HCT116 (cell line): ENCODE data around the gene GAB2. TPM values are rescaled to one million over a fixed set of nuclear protein-coding genes. Genes with fewer than 3 reads are reported as not detected.

Source experiments
- ATAC-seq: fragments of 200-7000 bp; cut with Tn5 transposase; 2 replicates; pipeline ENCODE4 v1.9.1; 2020; ENCODE audit warnings: mild to moderate bottlenecking, moderate library complexity
- BruUV-seq: library from RNA; stranded (reverse); fragments of 400-500 nt; replicated peaks from 2 replicates; lab custom pipeline; 2021; lab: Mats Ljungman, UMichigan
- CTCF ChIA-PET: fragments of 300-600 bp; sonication (Branson Sonifier 250); formaldehyde crosslinking; loops from one replicate; lab custom pipeline; 2021; ENCODE audit warnings: antibody characterized with exemption; lab: Charles Lee
- POLR2A ChIA-PET: fragments of 300-600, 350-600 bp; sonication (Branson Sonifier 250); formaldehyde crosslinking; loops from one replicate; lab custom pipeline; 2021; ENCODE audit warnings: antibody characterized with exemption; lab: Charles Lee
- RAD21 ChIA-PET, 2 experiments: fragments of 300-600 bp; sonication (Branson Sonifier 250); formaldehyde crosslinking; loops; one replicate each; lab custom pipeline; 2023; ENCODE audit warnings: low total read pairs in 2 of 2; ENCODE audit not compliant: uncharacterized antibody in 2 of 2, unreplicated experiment in 2 of 2, low non-redundant PET in 1 of 2; lab: Charles Lee
- DNase-seq: peaks from one replicate; pipeline ENCODE4 v3.0.0-alpha.2; 2010; ENCODE audit warnings: low read depth, low spot score
- H2AFZ ChIP-seq: fragments of 200-600 bp; shearing (Covaris generic), sonication (generic); 2 replicates; pipeline ENCODE4 v1.6.1; 2017; ENCODE audit warnings: low read depth, mixed run types, mixed read lengths, antibody characterized with exemption, low read length; ENCODE audit not compliant: poor library complexity, severe bottlenecking
- H3K27ac ChIP-seq: 2 replicates; pipeline ENCODE4 v1.5.1; 2012; ENCODE audit warnings: low read depth, low read length
- H3K27me3 ChIP-seq: fragments of 200-600 bp; sonication (generic); 2 replicates; pipeline ENCODE4 v1.6.1; 2016; ENCODE audit warnings: mixed run types, low read length, mixed read lengths; ENCODE audit not compliant: insufficient read depth
- H3K36me3 ChIP-seq, 2 experiments: fragments of 200-500 bp in 1 of 2; fragments of 200-600 bp in 1 of 2; sonication (Bioruptor generic) in 1 of 2; sonication (generic) in 1 of 2; 2 replicates each; pipeline versions ENCODE4 v1.5.1 to v1.6.1; 2014 to 2016; ENCODE audit warnings: low read length in 2 of 2, inconsistent platforms in 1 of 2, mixed read lengths in 1 of 2, mixed run types in 1 of 2; ENCODE audit not compliant: insufficient read depth in 2 of 2, control insufficient read depth in 1 of 2
- H3K4me1 ChIP-seq, 2 experiments: fragments of 200-600 bp in 1 of 2; sonication (generic) in 1 of 2; 2 replicates each; pipeline versions ENCODE4 v1.5.1 to v1.6.1; 2012 to 2017; ENCODE audit warnings: low read length in 2 of 2, inconsistent platforms in 1 of 2, mild to moderate bottlenecking in 1 of 2, mixed read lengths in 1 of 2, mixed run types in 1 of 2, moderate library complexity in 1 of 2; ENCODE audit not compliant: insufficient read depth in 2 of 2, control insufficient read depth in 1 of 2
- H3K4me2 ChIP-seq: fragments of 200-600 bp; sonication (generic); 2 replicates; pipeline ENCODE4 v1.6.1; 2017; ENCODE audit warnings: mixed run types, low read length, mixed read lengths
- H3K4me3 ChIP-seq, 2 experiments: fragments of 200-600 bp in 1 of 2; sonication (generic) in 1 of 2; replicated peaks in 1 of 2; 2 replicates each; pipeline ENCODE4 v1.5.1; 2011 to 2016; ENCODE audit warnings: low read length in 2 of 2, control low read depth in 1 of 2, low read depth in 1 of 2, mild to moderate bottlenecking in 1 of 2, mixed read lengths in 1 of 2, mixed run types in 1 of 2
- H3K79me2 ChIP-seq: fragments of 200-600 bp; sonication (generic); 2 replicates; pipeline ENCODE4 v1.6.1; 2017; ENCODE audit warnings: mild to moderate bottlenecking, mixed run types, low read length, moderate library complexity, mixed read lengths; ENCODE audit not compliant: insufficient read depth
- H3K9ac ChIP-seq: fragments of 200-600 bp; sonication (generic); 2 replicates; pipeline ENCODE4 v1.6.1; 2016; ENCODE audit warnings: low read length, mixed read lengths
- H3K9me2 ChIP-seq: fragments of 200-600 bp; sonication (generic), shearing (Covaris generic); 2 replicates; pipeline ENCODE4 v1.6.1; 2017; ENCODE audit warnings: mixed run types, mild to moderate bottlenecking, moderate library complexity; ENCODE audit not compliant: insufficient read depth
- H3K9me3 ChIP-seq, 2 experiments: fragments of 200-500 bp in 1 of 2; fragments of 200-600 bp in 1 of 2; sonication (Bioruptor generic) in 1 of 2; sonication (generic) in 1 of 2; 2 replicates each; pipeline ENCODE4 v1.6.1; 2014 to 2017; ENCODE audit warnings: low read length in 2 of 2, mixed read lengths in 2 of 2, inconsistent platforms in 1 of 2, low read depth in 1 of 2, mild to moderate bottlenecking in 1 of 2, mixed run types in 1 of 2, moderate library complexity in 1 of 2; ENCODE audit not compliant: control insufficient read depth in 1 of 2, insufficient read depth in 1 of 2
- H4K20me1 ChIP-seq: fragments of 200-600 bp; sonication (generic), shearing (Covaris generic); 2 replicates; pipeline ENCODE4 v1.6.1; 2017; ENCODE audit warnings: mixed run types, mild to moderate bottlenecking, moderate library complexity; ENCODE audit not compliant: insufficient read depth
- EZH2phosphoT487 ChIP-seq: fragments of 200-600 bp; IDR thresholded peaks from 2 replicates; pipeline ENCODE4 v1.6.1; 2018; ENCODE audit warnings: antibody characterized with exemption, borderline replicate concordance
- FOSL1 ChIP-seq: IDR thresholded peaks from 2 replicates; pipeline ENCODE4 v1.6.1; 2012; ENCODE audit warnings: low read depth
- JUND ChIP-seq: IDR thresholded peaks from 2 replicates; pipeline ENCODE4 v1.6.1; 2012
- POLR2A ChIP-seq: IDR thresholded peaks from 2 replicates; pipeline ENCODE4 v1.7.0; 2011; ENCODE audit warnings: borderline replicate concordance; ENCODE audit not compliant: insufficient read depth, insufficient read length; ENCODE audit errors: extremely low read depth
- SP1 ChIP-seq: IDR thresholded peaks from 2 replicates; pipeline ENCODE4 v1.6.1; 2012; ENCODE audit warnings: low read depth
- YY1 ChIP-seq: IDR thresholded peaks from 2 replicates; pipeline ENCODE4 v1.6.1; 2011; ENCODE audit warnings: low read length, low read depth, moderate library complexity, mild to moderate bottlenecking; ENCODE audit not compliant: insufficient replicate concordance; ENCODE audit errors: extremely low read depth
- ZBTB33 ChIP-seq: IDR thresholded peaks from 2 replicates; pipeline ENCODE4 v1.6.1; 2011; ENCODE audit warnings: mild to moderate bottlenecking, low read length, moderate library complexity; ENCODE audit not compliant: insufficient replicate concordance; ENCODE audit errors: extremely low read depth
- ZFX ChIP-seq: fragments of 450-650 bp; IDR thresholded peaks from 2 replicates; pipeline ENCODE4 v1.6.1; 2017
- intact Hi-C: fragments of 100-400 bp; cut with micrococcal nuclease; formaldehyde crosslinking; loops from 2 replicates; pipeline ENCODE4 v1.10.0; 2022
- total RNA-seq: library from RNA; stranded (reverse); gene quantifications from one replicate; pipeline ENCODE4 v1.2.1, GENCODE V29; 2021; ENCODE audit not compliant: unreplicated experiment
- TF ChIP-seq, protein P1 (sequence below): IDR thresholded peaks from 2 replicates; pipeline ENCODE4 v1.6.1; 2012

Gene GAB2
- total RNA-seq, 1 experiment from 2014 or later, result 1.9 TPM

DNA sequence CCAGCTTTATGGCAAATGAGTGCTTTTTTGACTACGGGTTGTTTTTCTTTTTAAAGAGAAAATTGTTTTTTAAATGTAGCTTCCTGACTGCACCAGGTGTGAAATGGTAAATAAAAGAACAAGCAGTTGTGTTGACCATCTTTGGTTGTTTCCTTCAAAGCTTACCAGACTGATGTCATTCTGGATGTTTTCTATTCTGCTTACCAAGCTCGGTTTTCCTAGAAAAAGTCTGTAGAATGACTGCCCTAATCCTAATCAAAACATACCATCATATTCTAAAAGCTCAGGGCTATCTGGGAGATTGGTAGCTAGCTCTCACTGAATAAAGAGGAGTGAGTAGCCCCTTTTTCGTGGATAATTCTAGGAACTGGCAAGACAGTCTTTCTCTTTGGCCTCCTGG, 77.7 kb downstream of the GAB2 start:
- intact Hi-C loops, result no loop called here
- Histone ChIP-seq H3K27ac (no peak overlapping the region), H3K9me2 (no peaks in the 10 kb centered on the region), H4K20me1 (no peaks in the 10 kb centered on the region), H3K4me3 (no peak overlapping the region), H3K4me2 (no peak overlapping the region), H3K9ac (no peak overlapping the region), H3K27me3 (no peaks in the 10 kb centered on the region), H3K9me3 (peaks cover 0 to 3% of the 10 kb centered on the region in 2 experiments; a peak in 1 of 4 replicates), H3K4me1 (peaks cover 0 to 12% of the 10 kb centered on the region in 2 experiments; a peak in 2 of 4 replicates), H3K79me2 (no peaks in the 10 kb centered on the region), H2AFZ (no peak overlapping the region), H3K36me3 (no peaks in the 10 kb centered on the region)
- CTCF ChIA-PET, result no interaction called here
- RAD21 ChIA-PET, result no interaction called here
- no peak for TF ChIP-seq FOSL1
- DNase-seq (no peak), ATAC-seq (no peak)
- POLR2A ChIA-PET, result no interaction called here
- no TSS peak for BruUV-seq

DNA sequence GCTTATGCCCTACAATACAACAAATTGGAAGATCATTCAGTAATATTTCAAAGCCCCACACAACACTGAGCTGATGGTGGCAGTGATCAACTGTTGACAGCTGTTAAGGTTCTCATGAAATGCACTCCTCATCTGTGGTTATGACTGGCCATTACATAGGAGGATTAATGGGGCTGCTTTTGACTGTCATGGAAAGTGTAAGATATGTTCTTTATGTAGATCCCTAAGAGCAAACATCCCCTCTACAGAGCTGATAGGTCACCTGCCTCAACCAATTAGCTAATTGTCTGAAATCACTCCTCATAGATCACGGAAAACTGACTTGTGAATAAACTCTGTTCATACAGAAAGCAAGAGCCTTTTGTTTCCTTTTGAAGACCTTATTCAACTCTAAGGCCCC, 78.1 kb downstream of the GAB2 start:
- Histone ChIP-seq H3K27ac (no peak overlapping the region), H3K4me3 (no peak overlapping the region), H3K36me3 (no peaks in the 10 kb centered on the region), H3K9ac (no peak overlapping the region), H3K4me2 (no peak overlapping the region), H3K27me3 (no peaks in the 10 kb centered on the region), H3K9me3 (peaks cover 0 to 3% of the 10 kb centered on the region in 2 experiments; a peak in 1 of 4 replicates), H3K9me2 (no peaks in the 10 kb centered on the region), H3K4me1 (peaks cover 0 to 7% of the 10 kb centered on the region in 2 experiments; a peak in 2 of 4 replicates), H3K79me2 (no peaks in the 10 kb centered on the region), H2AFZ (no peak overlapping the region), H4K20me1 (no peaks in the 10 kb centered on the region)
- DNase-seq, result no peak
- POLR2A ChIA-PET, result no interaction called here
- RAD21 ChIA-PET, result no interaction called here
- intact Hi-C loops, result no loop called here
- CTCF ChIA-PET, result no interaction called here
- no TSS peak for BruUV-seq
- TF ChIP-seq JUND (no peak), ZFX (no peak), ZBTB33 (no peak), EZH2phosphoT487 (no peak), YY1 (no peak), SP1 (no peak), POLR2A (no peak)
- TF ChIP-seq, protein P1, sequence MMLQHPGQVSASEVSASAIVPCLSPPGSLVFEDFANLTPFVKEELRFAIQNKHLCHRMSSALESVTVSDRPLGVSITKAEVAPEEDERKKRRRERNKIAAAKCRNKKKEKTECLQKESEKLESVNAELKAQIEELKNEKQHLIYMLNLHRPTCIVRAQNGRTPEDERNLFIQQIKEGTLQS, result no peak
- no peak for ATAC-seq
